Transverse colon (tissue), 4 donors: Measurements from ENCODE around the gene PIK3AP1.

Experiments
- EP300 ChIP-seq: sonication (generic); formaldehyde crosslinking; IDR thresholded peaks from one replicate; pipeline ENCODE4 v1.6.1; 2017; ENCODE audit warnings: antibody characterized with exemption, low read depth
- POLR2A ChIP-seq: fragments of 450-650 bp; IDR thresholded peaks from one replicate; pipeline ENCODE4 v1.6.1; 2016; ENCODE audit warnings: antibody characterized with exemption, mild to moderate bottlenecking, moderate library complexity
- POLR2AphosphoS5 ChIP-seq, 3 donors: sonication (generic); formaldehyde crosslinking; IDR thresholded peaks; one replicate each; pipeline ENCODE4 v1.6.1; 2016; ENCODE audit warnings: antibody characterized with exemption in 3 of 3
- TF ChIP-seq, protein P1 (sequence below), 5 experiments: fragments of 200-600 bp in 3 of 5; fragments of 450-650 bp in 2 of 5; sonication (generic) in 3 of 5; IDR thresholded peaks; 1 replicate in 2 of 5; 2 replicates in 3 of 5; pipeline ENCODE4 v1.5.1; 2016 to 2017; ENCODE audit warnings: antibody characterized with exemption in 5 of 5, inconsistent platforms in 3 of 5, mild to moderate bottlenecking in 2 of 5, moderate library complexity in 1 of 5

- no peak for TF ChIP-seq POLR2A
- TF ChIP-seq POLR2AphosphoS5 (IDR thresholded peaks at IDR 0.05): no peak
- TF ChIP-seq, protein P1, sequence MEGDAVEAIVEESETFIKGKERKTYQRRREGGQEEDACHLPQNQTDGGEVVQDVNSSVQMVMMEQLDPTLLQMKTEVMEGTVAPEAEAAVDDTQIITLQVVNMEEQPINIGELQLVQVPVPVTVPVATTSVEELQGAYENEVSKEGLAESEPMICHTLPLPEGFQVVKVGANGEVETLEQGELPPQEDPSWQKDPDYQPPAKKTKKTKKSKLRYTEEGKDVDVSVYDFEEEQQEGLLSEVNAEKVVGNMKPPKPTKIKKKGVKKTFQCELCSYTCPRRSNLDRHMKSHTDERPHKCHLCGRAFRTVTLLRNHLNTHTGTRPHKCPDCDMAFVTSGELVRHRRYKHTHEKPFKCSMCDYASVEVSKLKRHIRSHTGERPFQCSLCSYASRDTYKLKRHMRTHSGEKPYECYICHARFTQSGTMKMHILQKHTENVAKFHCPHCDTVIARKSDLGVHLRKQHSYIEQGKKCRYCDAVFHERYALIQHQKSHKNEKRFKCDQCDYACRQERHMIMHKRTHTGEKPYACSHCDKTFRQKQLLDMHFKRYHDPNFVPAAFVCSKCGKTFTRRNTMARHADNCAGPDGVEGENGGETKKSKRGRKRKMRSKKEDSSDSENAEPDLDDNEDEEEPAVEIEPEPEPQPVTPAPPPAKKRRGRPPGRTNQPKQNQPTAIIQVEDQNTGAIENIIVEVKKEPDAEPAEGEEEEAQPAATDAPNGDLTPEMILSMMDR (IDR thresholded peaks at IDR 0.05): no peak
- TF ChIP-seq EP300: no peak
Measured at GRCh38 chr10:96718304-96718990, 1.9 kb downstream of the PIK3AP1 start.
